Inflammatory macrophage treated with lipopolysaccharide for 4 hours (primary cell): Measurements from ENCODE around the gene OR2A12.
"Not testable (repeated sequence)": the region's sequence is repeated elsewhere in the genome, so short reads cannot be mapped to it uniquely, and the experiment has no call there.

ENCODE experiments used
- DNase-seq: peaks from one replicate; pipeline ENCODE4 v3.0.0-alpha.2; 2020

Gene OR2A12

DNA sequence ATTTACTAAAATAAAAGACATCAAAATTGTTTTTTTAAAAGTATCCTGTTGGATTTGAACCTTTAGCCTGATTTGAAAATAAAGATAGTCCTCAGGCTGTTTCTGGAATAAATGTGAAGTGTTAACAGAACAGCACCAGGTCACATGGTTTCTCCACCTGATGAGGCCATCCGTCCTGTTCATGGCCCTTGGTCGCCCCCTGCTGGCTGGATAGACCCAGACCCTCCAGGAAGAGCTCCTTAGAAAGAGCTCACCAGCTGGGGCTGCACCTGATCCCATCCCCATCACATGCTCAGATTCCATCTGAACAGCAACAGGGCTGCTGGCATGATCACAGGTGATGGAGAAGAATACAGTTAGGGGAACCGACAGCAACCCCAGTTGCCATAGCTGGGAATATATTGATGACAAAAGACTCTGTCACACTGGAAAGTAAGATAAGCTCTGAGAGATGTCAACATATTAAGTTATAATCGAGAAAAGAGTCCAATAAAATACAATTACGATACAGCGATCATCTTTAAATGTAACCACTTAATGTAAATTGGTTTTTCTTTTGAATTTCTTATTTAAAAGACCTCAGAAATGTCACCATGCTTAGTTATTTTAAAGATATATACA is 41.7 kb downstream of the OR2A12 start:
- DNase-seq = peak; percentile 77

DNA sequence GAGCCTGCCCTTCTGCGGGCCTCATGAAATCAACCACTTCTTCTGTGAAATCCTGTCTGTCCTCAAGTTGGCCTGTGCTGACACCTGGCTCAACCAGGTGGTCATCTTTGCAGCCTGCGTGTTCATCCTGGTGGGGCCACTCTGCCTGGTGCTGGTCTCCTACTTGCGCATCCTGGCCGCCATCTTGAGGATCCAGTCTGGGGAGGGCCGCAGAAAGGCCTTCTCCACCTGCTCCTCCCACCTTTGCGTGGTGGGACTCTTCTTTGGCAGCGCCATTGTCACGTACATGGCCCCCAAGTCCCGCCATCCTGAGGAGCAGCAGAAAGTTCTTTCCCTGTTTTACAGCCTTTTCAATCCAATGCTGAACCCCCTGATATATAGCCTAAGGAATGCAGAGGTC is 43.5 kb downstream of the OR2A12 start:
- DNase-seq = not testable (repeated sequence)

- DNase-seq = no peak
Observed at GRCh38 chr7:144130730-144131129, 44.7 kb downstream of the OR2A12 start.

DNA sequence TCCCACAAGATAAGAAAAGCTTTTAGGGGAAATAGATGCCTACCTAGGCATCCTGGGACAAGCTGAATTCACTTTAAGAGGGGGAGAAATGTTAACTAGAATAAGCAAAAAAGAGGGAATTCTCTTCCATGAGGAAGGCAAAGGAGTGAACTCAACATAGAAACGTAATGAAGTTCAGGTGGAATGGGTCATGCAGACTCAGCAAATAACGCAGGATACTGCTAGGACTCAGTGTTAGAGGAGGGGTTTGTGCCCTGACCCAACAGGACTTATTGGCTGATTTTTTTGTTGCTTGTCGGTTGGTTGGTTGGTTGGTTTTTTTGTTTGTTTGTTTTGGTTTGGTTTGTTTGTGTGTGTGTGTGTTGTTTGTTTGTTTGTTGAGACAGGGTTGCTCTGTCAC is 46.2 kb downstream of the OR2A12 start:
- DNase-seq = no peak

DNA sequence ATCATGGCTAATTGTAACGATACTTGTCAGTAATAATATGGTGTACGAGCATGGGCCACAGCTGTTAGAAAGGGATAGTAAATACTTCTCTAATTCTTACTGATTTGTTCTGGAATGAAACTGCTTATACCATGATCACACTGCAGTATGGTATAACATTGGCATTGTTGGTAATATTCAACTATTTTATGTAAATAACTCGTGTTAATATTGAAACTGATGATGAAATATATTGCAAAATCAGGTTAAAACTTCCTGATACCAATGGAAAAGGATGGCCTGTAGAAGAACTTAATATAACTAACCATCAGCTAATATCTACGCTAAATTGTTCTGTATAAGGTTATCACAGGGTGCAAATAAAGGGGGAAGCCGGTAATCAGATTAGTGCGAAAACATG is 47.2 kb downstream of the OR2A12 start:
- peak; percentile 61 for DNase-seq

DNA sequence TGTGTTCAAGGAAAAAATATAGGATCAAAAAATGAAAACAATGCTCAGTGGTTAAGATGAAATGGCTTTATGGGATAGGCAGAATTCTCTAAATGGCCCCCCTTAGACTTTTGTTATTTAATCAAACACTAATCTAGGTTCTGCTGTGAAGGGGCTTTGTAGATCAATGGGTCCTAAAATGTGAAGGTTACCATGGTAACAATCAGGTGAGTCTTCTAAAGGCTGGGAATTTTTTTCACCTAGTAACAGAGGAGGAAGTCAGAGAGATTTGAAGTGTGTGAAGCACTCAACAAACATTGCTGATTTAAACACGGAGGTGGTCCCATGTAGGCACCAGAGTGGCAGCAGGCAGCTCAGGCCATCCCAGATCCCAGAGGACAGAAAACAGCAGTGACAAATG is 48.0 kb downstream of the OR2A12 start:
- no peak for DNase-seq

- DNase-seq = no peak
Observed at GRCh38 chr7:144137501-144137900, 51.4 kb downstream of the OR2A12 start.

DNA sequence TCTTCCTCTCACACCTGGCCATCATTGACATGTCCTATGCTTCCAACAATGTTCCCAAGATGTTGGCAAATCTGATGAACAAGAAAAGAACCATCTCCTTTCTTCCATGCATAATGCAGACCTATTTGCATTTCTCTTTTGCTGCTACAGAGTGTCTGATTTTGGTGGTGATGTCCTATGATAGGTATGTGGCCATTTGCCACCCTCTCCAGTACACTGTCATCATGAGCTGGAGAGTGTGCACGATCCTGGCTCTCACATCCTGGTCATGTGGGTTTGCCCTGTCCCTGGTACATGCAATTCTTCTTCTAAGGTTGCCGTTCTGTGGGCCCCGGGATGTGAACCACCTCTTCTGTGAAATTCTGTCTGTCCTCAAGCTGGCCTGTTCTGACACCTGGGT is 56.1 kb downstream of the OR2A12 start:
- DNase-seq = no peak

GRCh38 chr7:144144426-144144825 is 58.3 kb downstream of the OR2A12 start:
- DNase-seq = no peak

- no peak for DNase-seq
Observed at GRCh38 chr7:144148224-144148827, 62.2 kb downstream of the OR2A12 start.
